AG04449 (cell line): ENCODE data around the gene RIC1.
A peak's percentile ranks its signal among the peaks of the same experiment; 100 is the strongest.

Source experiments
- CTCF ChIA-PET: fragments of 350-600 bp; formaldehyde crosslinking; extraction: SDS; loops from one replicate; lab custom pipeline; 2021; ENCODE audit warnings: antibody characterized with exemption; lab: Yijun Ruan, JAX
- POLR2A ChIA-PET: fragments of 400-600, 350-600 bp; formaldehyde crosslinking; extraction: SDS; loops from one replicate; lab custom pipeline; 2020; ENCODE audit warnings: antibody characterized with exemption, inconsistent platforms; lab: Yijun Ruan, JAX
- DNase-seq: peaks from one replicate; pipeline ENCODE4 v3.0.0-alpha.2; 2010; ENCODE audit warnings: low read depth, low spot score
- H3K4me3 ChIP-seq: 2 replicates; pipeline ENCODE4 v1.5.1; 2011; ENCODE audit warnings: low read depth, mild to moderate bottlenecking, control low read depth, low read length
- TF ChIP-seq, protein P1 (sequence below): IDR thresholded peaks from one replicate; pipeline ENCODE4 v1.5.1; 2011; ENCODE audit warnings: mild to moderate bottlenecking, moderate library complexity, low read length, control low read depth, inconsistent platforms; ENCODE audit not compliant: insufficient read depth; ENCODE audit errors: missing control alignments

RIC1 gene

DNA sequence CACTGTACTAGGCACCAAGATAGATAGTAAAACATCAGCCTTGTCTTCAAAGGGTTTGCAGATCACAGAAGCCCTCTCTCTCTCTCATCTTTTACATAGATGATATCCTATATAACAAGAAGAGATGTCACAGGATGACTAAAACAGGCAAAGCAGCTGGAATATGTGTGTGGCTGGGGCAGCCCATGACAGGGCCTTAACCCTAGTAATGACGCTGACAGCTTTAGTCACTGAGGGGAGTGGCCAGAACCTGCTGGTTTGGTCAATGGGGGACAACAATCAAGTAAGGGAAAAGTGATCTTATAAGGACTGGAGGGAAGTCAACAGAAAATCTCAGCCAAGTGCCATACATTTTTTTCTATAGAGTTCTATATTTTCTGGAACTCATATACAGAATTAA, 41.9 kb upstream of the RIC1 start:
- ChIA-PET POLR2A (interaction anchor here (0.7 to 1.7 kb wide), 4 partner anchors 13 to 137 kb away, joined by 3 to 6 read pairs (median 4); partner anchors contain the start of genes CD274 and PDCD1LG2), CTCF (interaction anchor here (0.7 to 5.7 kb wide), 14 partner anchors 8 to 825 kb away, joined by 3 to 99 read pairs (median 7); partner anchors contain the start of genes CD274, INSL6 and PLGRKT)
- DNase-seq: peak; percentile 59
- TF ChIP-seq, protein P1, sequence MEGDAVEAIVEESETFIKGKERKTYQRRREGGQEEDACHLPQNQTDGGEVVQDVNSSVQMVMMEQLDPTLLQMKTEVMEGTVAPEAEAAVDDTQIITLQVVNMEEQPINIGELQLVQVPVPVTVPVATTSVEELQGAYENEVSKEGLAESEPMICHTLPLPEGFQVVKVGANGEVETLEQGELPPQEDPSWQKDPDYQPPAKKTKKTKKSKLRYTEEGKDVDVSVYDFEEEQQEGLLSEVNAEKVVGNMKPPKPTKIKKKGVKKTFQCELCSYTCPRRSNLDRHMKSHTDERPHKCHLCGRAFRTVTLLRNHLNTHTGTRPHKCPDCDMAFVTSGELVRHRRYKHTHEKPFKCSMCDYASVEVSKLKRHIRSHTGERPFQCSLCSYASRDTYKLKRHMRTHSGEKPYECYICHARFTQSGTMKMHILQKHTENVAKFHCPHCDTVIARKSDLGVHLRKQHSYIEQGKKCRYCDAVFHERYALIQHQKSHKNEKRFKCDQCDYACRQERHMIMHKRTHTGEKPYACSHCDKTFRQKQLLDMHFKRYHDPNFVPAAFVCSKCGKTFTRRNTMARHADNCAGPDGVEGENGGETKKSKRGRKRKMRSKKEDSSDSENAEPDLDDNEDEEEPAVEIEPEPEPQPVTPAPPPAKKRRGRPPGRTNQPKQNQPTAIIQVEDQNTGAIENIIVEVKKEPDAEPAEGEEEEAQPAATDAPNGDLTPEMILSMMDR: no peak
- no peak overlapping the region for H3K4me3 ChIP-seq

DNA sequence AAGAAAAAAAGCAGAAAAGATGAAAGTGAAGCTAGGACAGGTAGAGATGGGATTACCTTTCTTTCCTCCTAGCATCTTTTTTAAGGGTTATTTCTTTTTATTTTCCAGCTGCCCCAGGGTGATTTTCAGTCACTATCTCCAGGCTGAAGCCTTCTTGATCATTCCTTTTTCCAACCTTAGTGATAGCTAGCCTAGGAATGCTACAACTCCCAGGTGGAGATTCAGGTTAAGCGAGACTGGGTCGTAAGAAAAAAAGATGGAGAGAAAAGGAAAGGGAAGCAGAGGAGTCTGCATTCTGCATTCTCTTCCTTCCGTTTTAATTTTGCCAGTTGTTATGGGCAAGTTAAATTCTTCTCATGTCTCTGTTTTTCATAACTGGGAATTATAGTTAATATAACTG, 36.7 kb upstream of the RIC1 start:
- TF ChIP-seq, protein P1: no peak
- no peak for DNase-seq
- H3K4me3 ChIP-seq: no peak overlapping the region
- POLR2A ChIA-PET: no interaction called here
- CTCF ChIA-PET: interaction anchor here (0.8 to 1.6 kb wide), 4 partner anchors 8 to 406 kb away, joined by 3 to 6 read pairs (median 5); partner anchors contain the start of gene CD274

DNA sequence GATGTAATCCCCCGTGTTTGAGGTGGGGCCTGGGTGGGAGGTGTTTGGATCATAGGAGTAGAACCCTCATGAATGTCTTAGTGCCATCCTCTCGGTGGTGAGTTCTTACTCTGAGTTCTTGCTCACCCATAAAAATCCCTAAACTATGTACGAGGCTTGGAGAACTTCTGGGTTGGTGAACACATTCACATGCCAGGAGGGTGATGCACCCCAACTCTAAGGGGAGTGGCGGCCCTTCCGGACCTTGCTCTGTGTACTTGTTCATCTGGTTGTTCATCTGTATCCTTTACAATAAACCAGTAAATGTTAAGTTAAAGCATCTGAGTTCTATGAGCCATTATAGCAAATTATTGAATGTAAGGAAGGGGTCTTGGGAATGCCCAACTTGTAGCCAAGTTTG, 36.0 kb upstream of the RIC1 start:
- TF ChIP-seq, protein P1: no peak
- ChIA-PET CTCF (interaction anchor here (1.6 kb wide), 1 partner anchor 143 kb away, joined by 6 read pairs; the partner anchor contains the start of gene CD274), POLR2A (no interaction called here)

DNA sequence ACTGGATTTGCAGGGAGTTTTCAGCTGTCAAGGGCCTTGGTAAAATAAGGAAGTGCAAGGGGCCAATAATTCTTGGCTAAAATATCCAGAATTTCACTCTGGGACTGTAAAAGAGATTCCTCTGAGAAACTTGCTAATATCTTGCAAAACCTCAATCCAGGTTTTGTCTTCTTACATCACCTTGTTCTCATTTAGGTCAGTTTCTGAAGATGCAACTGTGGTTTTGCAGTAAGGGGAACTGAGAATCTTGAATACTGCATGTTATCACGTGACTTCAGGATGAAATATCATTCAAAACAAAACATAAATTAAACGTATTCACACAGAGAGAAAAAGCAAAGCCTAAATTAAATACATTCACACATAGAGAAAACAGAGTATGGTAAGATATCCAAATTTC, 35.0 kb upstream of the RIC1 start:
- ChIA-PET POLR2A (no interaction called here), CTCF (interaction anchor here (0.7 to 3.0 kb wide), 3 partner anchors 15 to 834 kb away, joined by 3 to 17 read pairs (median 3); partner anchors contain the start of gene INSL6)
- TF ChIP-seq, protein P1: no peak
- no peak for DNase-seq
- no peak overlapping the region for H3K4me3 ChIP-seq

More for the DNA sequence above, 36.0 kb upstream of the RIC1 start:
- H3K4me3 ChIP-seq: no peak overlapping the region
- no peak for DNase-seq

DNA sequence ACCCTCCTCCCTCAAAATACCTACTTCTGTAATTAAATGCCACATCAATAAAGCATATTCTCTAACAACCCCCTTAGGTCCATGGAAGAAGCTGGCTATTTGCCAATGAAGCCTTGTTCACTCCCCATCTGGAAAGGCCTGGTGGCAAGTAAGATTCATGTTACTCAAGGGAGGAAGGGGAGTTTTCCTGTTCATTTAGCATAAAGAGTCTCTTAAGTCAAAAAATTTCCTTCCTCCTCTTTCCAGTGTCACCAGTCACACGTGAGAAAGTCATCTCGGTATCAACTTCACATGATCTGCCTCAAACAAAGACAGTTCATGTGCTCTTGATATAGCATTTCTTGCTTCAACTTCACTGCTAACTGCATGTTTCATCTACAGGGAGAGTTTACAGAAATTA, 32.7 kb upstream of the RIC1 start:
- TF ChIP-seq, protein P1: no peak
- ChIA-PET CTCF (interaction anchor here (1.2 to 3.0 kb wide), 7 partner anchors 146 to 836 kb away, joined by 3 to 17 read pairs (median 5); partner anchors contain the start of genes CD274 and INSL6), POLR2A (no interaction called here)
- no peak for DNase-seq
- no peak overlapping the region for H3K4me3 ChIP-seq

DNA sequence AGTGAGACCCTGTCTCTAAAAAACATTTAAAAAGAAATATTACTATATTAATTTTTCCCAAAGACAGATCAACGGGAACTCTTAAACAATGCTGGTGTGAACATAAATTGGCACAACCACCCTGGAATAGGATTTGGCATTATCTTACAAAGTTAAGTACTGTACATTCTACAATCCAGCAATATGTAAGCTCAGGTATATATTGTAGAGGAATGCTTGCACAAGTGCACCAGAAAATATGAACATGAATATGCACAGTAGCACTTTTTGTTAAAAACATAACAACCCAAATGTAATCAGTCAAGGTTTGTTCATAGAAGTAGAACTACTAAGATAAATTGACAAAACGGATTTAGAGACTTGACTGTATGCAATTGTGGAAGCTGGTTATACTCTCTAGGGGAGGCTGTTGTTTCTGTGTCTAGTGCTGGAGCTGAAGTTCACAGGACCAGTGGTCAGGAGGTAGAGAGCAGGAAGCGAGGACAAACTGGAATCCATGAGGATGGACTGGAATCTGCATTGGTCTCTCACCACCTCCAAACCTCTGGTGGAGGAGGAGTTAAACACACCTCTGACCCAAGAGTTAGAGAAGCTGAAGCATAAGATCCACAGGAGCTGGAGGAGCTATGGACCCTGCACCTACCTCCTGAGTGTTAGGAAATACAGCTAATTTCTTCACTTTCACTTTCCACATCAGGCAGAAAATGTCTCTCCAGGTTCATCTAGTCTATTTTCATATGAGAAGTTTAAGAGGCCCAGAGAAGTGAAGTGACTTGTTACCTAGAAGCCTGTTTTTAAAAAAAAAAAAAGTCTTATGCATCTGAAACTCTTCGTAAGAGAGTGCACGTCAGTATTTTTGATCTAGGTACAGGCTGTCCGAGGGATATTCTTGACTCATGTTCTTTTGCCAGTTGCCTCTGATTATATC, 20.3 kb upstream of the RIC1 start:
- CTCF ChIA-PET: interaction anchor here (0.7 to 5.5 kb wide), 9 partner anchors 9 to 845 kb away, joined by 3 to 43 read pairs (median 3); partner anchors contain the start of gene CD274
- TF ChIP-seq, protein P1: no peak
- POLR2A ChIA-PET: no interaction called here
- H3K4me3 ChIP-seq: no peak overlapping the region
- no peak for DNase-seq
